Effector memory CD8-positive, alpha-beta T cell (primary cell): ENCODE results near the gene TRIM72.
"Not testable (repeated sequence)": the region's sequence is repeated elsewhere in the genome, so short reads cannot be mapped to it uniquely, and the experiment has no call there.

ENCODE experiments used
- ATAC-seq: fragments of 150-1000 bp; cut with Tn5 transposase; replicated peaks from 2 replicates; pipeline ENCODE4 v1.10.0; 2021; ENCODE audit warnings: mild to moderate bottlenecking, moderate library complexity
- DNase-seq, 3 experiments: peaks; one replicate each; pipeline ENCODE4 v3.0.0; 2021
- H3K27ac Mint-ChIP-seq, 2 donors: one replicate each; pipeline ENCODE4 v1.8.0; 2022; ENCODE audit warnings: mild to moderate bottlenecking in 2 of 2, mixed read lengths in 2 of 2, moderate library complexity in 2 of 2
- H3K27me3 Mint-ChIP-seq, 2 donors: one replicate each; pipeline ENCODE4 v1.8.0; 2022; ENCODE audit warnings: mixed read lengths in 2 of 2
- H3K36me3 Mint-ChIP-seq: one replicate; pipeline ENCODE4 v1.8.0; 2022; ENCODE audit warnings: mild to moderate bottlenecking, moderate library complexity, mixed read lengths; ENCODE audit not compliant: insufficient read depth
- H3K4me1 Mint-ChIP-seq, 2 donors: one replicate each; pipeline ENCODE4 v1.8.0; 2022; ENCODE audit warnings: low read depth in 2 of 2, mixed read lengths in 2 of 2
- H3K4me3 Mint-ChIP-seq, 2 donors: one replicate each; pipeline ENCODE4 v1.8.0; 2022; ENCODE audit warnings: mild to moderate bottlenecking in 2 of 2, mixed read lengths in 2 of 2, moderate library complexity in 2 of 2
- H3K9me3 Mint-ChIP-seq, 2 donors: one replicate each; pipeline ENCODE4 v1.8.0; 2022; ENCODE audit warnings: mixed read lengths in 2 of 2
- total RNA-seq, 9 experiments: gene quantifications; one replicate each; lab custom pipeline; 2026; lab: John Stamatoyannopoulos, UW

TRIM72 gene
- total RNA-seq: 0 to 3.4 (median 0.18) reads per million in 9 experiments

GRCh38 chr16:31213877-31214707, at the start of gene TRIM72:
TSS of gene TRIM72 (plus strand) at chr16:31214119. CDS start at chr16:31214739, 620 bp downstream.
- Mint-ChIP-seq H3K27me3 (peaks cover 25 to 55% of the 10 kb centered on the region in 2 donors), H3K9me3 (no peaks in the 10 kb centered on the region)

GRCh38 chr16:31167315-31167714, 46.6 kb upstream of the TRIM72 start:
- Mint-ChIP-seq H3K9me3 (no peaks in the 10 kb centered on the region), H3K36me3 (no peaks in the 10 kb centered on the region), H3K4me1 (no peaks in the 10 kb centered on the region), H3K27ac (no peak overlapping the region), H3K4me3 (no peak overlapping the region), H3K27me3 (no peaks in the 10 kb centered on the region)
- DNase-seq (no peak), ATAC-seq (no peak)

More at GRCh38 chr16:31213877-31214707, at the start of gene TRIM72:
- H3K4me3 Mint-ChIP-seq: peak within 1 kb of the TSS; percentile 76 to 84
- no peak for DNase-seq
- ATAC-seq: no peak
- peaks cover 9% of the 10 kb centered on the region for H3K36me3 Mint-ChIP-seq
- H3K27ac Mint-ChIP-seq: no peak within 1 kb of the TSS
- peaks cover 14 to 18% of the 10 kb centered on the region in 2 donors for H3K4me1 Mint-ChIP-seq

GRCh38 chr16:31168848-31169247, 45.1 kb upstream of the TRIM72 start:
- no peak overlapping the region for H3K4me3 Mint-ChIP-seq
- H3K27ac Mint-ChIP-seq: no peak overlapping the region
- no peaks in the 10 kb centered on the region for H3K9me3 Mint-ChIP-seq
- no peaks in the 10 kb centered on the region for H3K4me1 Mint-ChIP-seq
- no peaks in the 10 kb centered on the region for H3K27me3 Mint-ChIP-seq
- ATAC-seq (no peak), DNase-seq (no peak)
- H3K36me3 Mint-ChIP-seq: no peaks in the 10 kb centered on the region

GRCh38 chr16:31170048-31170447, 43.9 kb upstream of the TRIM72 start:
- not testable (repeated sequence) for H3K36me3 Mint-ChIP-seq, H3K4me1 Mint-ChIP-seq, H3K27me3 Mint-ChIP-seq, H3K9me3 Mint-ChIP-seq, H3K4me3 Mint-ChIP-seq, H3K27ac Mint-ChIP-seq, ATAC-seq, DNase-seq

- peak overlapping the region in 1 of 2 donors; percentile 36 for H3K27ac Mint-ChIP-seq
- peaks cover 30 to 31% of the 10 kb centered on the region in 2 donors for H3K4me1 Mint-ChIP-seq
- DNase-seq (peak; percentile 42 to 49 (median 48)), ATAC-seq (peak; percentile 31)
- H3K36me3 Mint-ChIP-seq: peaks cover 39% of the 10 kb centered on the region
- no peaks in the 10 kb centered on the region for H3K27me3 Mint-ChIP-seq
- peak overlapping the region; percentile 99 for H3K4me3 Mint-ChIP-seq
- H3K9me3 Mint-ChIP-seq: no peaks in the 10 kb centered on the region
Observed at GRCh38 chr16:31177136-31177535, 36.8 kb upstream of the TRIM72 start.

- H3K27ac Mint-ChIP-seq: peak overlapping the region; percentile 99 to 100
- H3K36me3 Mint-ChIP-seq: peaks cover 60% of the 10 kb centered on the region
- ATAC-seq: no peak
- peak overlapping the region; percentile 99 for H3K4me3 Mint-ChIP-seq
- no peaks in the 10 kb centered on the region for H3K9me3 Mint-ChIP-seq
- peaks cover 49 to 51% of the 10 kb centered on the region in 2 donors for H3K4me1 Mint-ChIP-seq
- no peak for DNase-seq
- no peaks in the 10 kb centered on the region for H3K27me3 Mint-ChIP-seq
Observed at GRCh38 chr16:31179219-31179746, 34.6 kb upstream of the TRIM72 start.

- H3K4me1 Mint-ChIP-seq: peaks cover 52 to 55% of the 10 kb centered on the region in 2 donors
- H3K9me3 Mint-ChIP-seq: no peaks in the 10 kb centered on the region
- peaks cover 66% of the 10 kb centered on the region for H3K36me3 Mint-ChIP-seq
- no peaks in the 10 kb centered on the region for H3K27me3 Mint-ChIP-seq
- H3K4me3 Mint-ChIP-seq: peak within 1 kb of the TSS; percentile 99
- peak; percentile 62 for ATAC-seq
- peak within 1 kb of the TSS; percentile 99 to 100 for H3K27ac Mint-ChIP-seq
- peak; percentile 90 to 93 (median 92) for DNase-seq
Observed at GRCh38 chr16:31179747-31180459, 34.0 kb upstream of the TRIM72 start, which contains the start of gene FUS. TSS of gene FUS (plus strand) at chr16:31180139. CDS start at chr16:31180215, 76 bp downstream.

GRCh38 chr16:31181102-31181830, 32.7 kb upstream of the TRIM72 start:
- H3K27me3 Mint-ChIP-seq: no peaks in the 10 kb centered on the region
- peaks cover 64 to 68% of the 10 kb centered on the region in 2 donors for H3K4me1 Mint-ChIP-seq
- ATAC-seq (no peak), DNase-seq (no peak)
- peak overlapping the region; percentile 99 for H3K4me3 Mint-ChIP-seq
- peaks cover 80% of the 10 kb centered on the region for H3K36me3 Mint-ChIP-seq
- H3K27ac Mint-ChIP-seq: peak overlapping the region; percentile 99 to 100
- H3K9me3 Mint-ChIP-seq: no peaks in the 10 kb centered on the region

- Mint-ChIP-seq H3K36me3 (peaks cover 84% of the 10 kb centered on the region), H3K4me1 (peaks cover 68 to 73% of the 10 kb centered on the region in 2 donors), H3K27ac (peak overlapping the region; percentile 88 to 99), H3K9me3 (no peaks in the 10 kb centered on the region), H3K4me3 (peak overlapping the region; percentile 99), H3K27me3 (no peaks in the 10 kb centered on the region)
- DNase-seq (no peak), ATAC-seq (no peak)
Observed at GRCh38 chr16:31182391-31182790, 31.5 kb upstream of the TRIM72 start.

- Mint-ChIP-seq H3K9me3 (no peaks in the 10 kb centered on the region), H3K27me3 (no peaks in the 10 kb centered on the region), H3K4me1 (peaks cover 70 to 77% of the 10 kb centered on the region in 2 donors), H3K27ac (peak overlapping the region; percentile 88 to 99), H3K36me3 (peaks cover 97% of the 10 kb centered on the region), H3K4me3 (peak overlapping the region; percentile 99)
- no peak for ATAC-seq
- DNase-seq: no peak
Observed at GRCh38 chr16:31183432-31184428, 30.2 kb upstream of the TRIM72 start.

GRCh38 chr16:31184888-31185287, 29.0 kb upstream of the TRIM72 start:
- H3K4me3 Mint-ChIP-seq: peak overlapping the region; percentile 65 to 99

GRCh38 chr16:31185339-31185738, 28.6 kb upstream of the TRIM72 start:
- DNase-seq: no peak
- Mint-ChIP-seq H3K27me3 (no peaks in the 10 kb centered on the region), H3K27ac (peak overlapping the region; percentile 86 to 99), H3K4me3 (peak overlapping the region; percentile 65 to 99), H3K36me3 (peaks cover 100% of the 10 kb centered on the region), H3K9me3 (no peaks in the 10 kb centered on the region), H3K4me1 (peaks cover 76 to 89% of the 10 kb centered on the region in 2 donors)
- ATAC-seq: no peak

More at GRCh38 chr16:31184888-31185287, 29.0 kb upstream of the TRIM72 start:
- H3K27ac Mint-ChIP-seq: peak overlapping the region; percentile 88 to 99
- peaks cover 100% of the 10 kb centered on the region for H3K36me3 Mint-ChIP-seq
- no peaks in the 10 kb centered on the region for H3K9me3 Mint-ChIP-seq
- ATAC-seq (no peak), DNase-seq (no peak)
- H3K4me1 Mint-ChIP-seq: peaks cover 73 to 85% of the 10 kb centered on the region in 2 donors
- no peaks in the 10 kb centered on the region for H3K27me3 Mint-ChIP-seq
